GM13976 (cell line): ENCODE data around the gene ORMDL3.

ENCODE experiments used
- DNase-seq: peaks from one replicate; pipeline ENCODE4 v3.0.0; 2012; ENCODE audit warnings: low spot score
- CTCF ChIP-seq: IDR thresholded peaks from 2 replicates; pipeline ENCODE4 v1.5.1; 2012; ENCODE audit warnings: borderline replicate concordance, mild to moderate bottlenecking; ENCODE audit not compliant: insufficient read depth; ENCODE audit errors: extremely low read depth, missing control alignments, control extremely low read depth
- in situ Hi-C: fragments of 300-500 bp; cut with MboI; formaldehyde crosslinking; loops from one replicate; pipeline ENCODE4 v1.12.0; 2022; ENCODE audit warnings: low sequenced_read_pairs, mixed read lengths, inconsistent platforms; ENCODE audit not compliant: unreplicated experiment

Gene ORMDL3

GRCh38 chr17:39926135-39926587 is 1.2 kb downstream of the ORMDL3 start:
- no peak for TF ChIP-seq CTCF
- DNase-seq, result no peak
- in situ Hi-C loops, result no loop called here

- in situ Hi-C loops, result no loop called here
- no peak for DNase-seq
- no peak for TF ChIP-seq CTCF
Measured at GRCh38 chr17:39925282-39926134, 1.9 kb downstream of the ORMDL3 start.

GRCh38 chr17:39924691-39925055 is 2.7 kb downstream of the ORMDL3 start:
- no peak for TF ChIP-seq CTCF
- no peak for DNase-seq
- in situ Hi-C loops, result no loop called here

- in situ Hi-C loops, result no loop called here
- no peak for DNase-seq
- no peak for TF ChIP-seq CTCF
Measured at GRCh38 chr17:39923836-39924690, 3.3 kb downstream of the ORMDL3 start.

- in situ Hi-C loops, result no loop called here
- DNase-seq, result no peak
- no peak for TF ChIP-seq CTCF
Measured at GRCh38 chr17:39923230-39923629, 4.2 kb downstream of the ORMDL3 start.

- DNase-seq, result no peak
- in situ Hi-C loops, result no loop called here
- no peak for TF ChIP-seq CTCF
Measured at GRCh38 chr17:39922006-39922405, 5.4 kb downstream of the ORMDL3 start.
